Activated T-helper 1 cell treated with Interleukin-2 at 50 U/mL for 16 hours (primary cell): ENCODE data around the gene JPT1.
A peak's percentile ranks its signal among the peaks of the same experiment; 100 is the strongest.
"Not testable (repeated sequence)": the region's sequence is repeated elsewhere in the genome, so short reads cannot be mapped to it uniquely, and the experiment has no call there.

Source experiments
- DNase-seq: peaks from one replicate; pipeline ENCODE4 v3.0.0-alpha.2; 2020; ENCODE audit warnings: low read depth

The JPT1 gene

DNA sequence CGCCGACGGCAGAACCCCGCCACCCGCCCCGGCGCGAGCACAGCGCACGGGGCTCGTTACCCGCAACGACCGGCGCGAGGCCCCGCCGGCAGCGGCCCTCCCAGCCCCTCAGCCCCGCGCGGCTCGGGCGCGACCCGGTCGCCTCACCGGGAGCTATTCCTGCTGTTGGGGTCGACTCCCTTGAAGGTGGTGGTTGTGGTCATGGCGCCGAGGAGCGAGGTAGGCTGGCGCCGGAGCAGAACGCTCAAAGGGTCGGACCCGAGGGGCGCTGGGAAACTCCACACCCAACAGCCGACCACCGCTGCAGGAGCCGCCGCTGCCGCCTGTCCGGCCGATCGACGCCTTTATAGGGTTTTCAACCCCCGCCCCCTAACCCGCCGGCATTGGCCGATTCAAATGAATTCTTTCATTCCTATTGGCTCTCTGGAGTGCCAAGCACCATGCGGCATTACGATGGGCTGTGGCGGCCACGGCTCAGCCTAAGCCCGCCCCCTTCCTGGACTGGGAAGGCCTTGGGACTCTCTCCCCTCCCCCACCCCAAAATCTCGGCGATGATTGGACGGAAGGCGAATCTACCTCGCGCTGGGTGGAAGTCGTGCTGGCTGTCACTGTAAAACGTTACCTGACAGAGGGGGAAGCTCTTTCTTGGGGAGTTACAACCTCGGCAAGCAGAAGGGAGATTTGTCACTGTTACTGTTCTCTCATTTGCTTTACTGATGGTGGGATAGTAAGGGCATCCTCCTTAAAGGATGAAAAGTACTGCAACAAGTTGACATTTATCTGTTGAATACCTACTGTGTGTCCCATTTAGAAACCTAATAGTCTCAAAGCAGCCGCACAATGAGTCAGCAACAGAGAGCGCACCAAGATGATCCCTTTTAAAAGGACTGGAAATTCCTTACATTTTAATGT lies at the start of gene JPT1:
JPT1 (minus strand) TSS at position 318 of the 912 bp plus-strand sequence; CDS start at position 203, 115 bp downstream.
- peak; percentile 96 for DNase-seq

- DNase-seq, result no peak
Observed at GRCh38 chr17:75199886-75200618, 45.7 kb upstream of the JPT1 start.

GRCh38 chr17:75194879-75195278 lies 40.6 kb upstream of the JPT1 start:
- DNase-seq, result no peak

GRCh38 chr17:75191584-75191983 lies 37.3 kb upstream of the JPT1 start:
- DNase-seq, result no peak

DNA sequence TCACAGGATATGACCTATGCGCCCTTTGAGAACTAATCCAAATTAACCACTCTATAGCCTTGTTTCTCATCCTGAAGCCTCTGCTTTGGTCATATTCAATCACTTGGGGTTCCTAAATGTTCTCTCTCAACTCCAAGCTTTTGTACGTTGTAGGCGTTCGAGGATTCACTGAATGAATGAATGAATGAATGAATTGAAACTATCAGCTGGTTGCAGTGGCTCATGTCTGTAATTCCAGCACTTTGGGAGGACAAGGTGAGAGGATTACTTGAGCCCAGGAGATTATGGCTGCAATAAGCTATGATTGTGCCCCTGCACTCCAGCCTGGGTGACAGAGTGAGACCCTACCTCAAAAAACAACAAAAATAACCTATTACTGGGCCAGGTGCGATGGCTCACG lies 34.3 kb upstream of the JPT1 start:
- DNase-seq, result no peak

DNA sequence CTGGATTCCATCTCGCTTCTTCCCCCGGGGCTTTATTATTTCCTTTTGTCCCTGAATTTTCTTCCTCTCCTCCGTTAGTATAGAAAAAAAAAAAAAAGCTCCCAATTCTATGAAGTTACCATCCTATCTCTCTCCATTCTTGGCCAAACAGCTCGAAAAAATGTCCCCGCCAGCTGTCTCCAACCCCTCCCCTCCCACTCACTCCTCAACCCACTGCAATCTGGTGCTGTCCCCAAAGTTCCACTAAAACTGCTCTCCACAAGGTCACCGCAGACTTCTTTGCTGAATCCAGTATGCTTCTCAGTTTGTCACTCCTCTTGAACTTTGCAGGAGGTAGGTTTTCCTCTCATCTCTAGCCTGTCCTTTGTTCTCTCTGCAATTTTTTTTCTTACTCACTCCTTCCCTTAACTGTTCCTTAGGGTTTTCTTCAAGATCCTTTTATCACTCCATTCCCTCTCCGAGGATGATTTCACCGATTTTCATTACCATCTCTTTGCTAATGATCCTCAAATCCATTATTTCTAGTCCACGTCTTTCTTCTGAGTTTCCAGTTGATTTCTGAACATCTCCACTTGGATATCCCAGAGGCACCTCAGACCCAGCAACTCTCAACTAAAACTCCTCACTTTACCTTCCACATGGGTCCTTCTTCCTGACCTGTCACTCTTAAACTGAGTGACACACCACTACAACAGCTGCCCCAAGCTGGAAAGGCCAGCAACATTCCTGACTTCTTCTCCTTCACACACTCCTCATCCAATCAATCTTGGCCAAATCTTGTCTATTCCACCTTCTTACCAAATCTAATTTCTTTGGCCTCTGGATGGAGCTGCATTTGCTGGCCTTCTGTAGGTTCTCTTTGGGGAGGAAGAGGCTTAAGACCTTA lies 29.9 kb upstream of the JPT1 start:
- no peak for DNase-seq

DNA sequence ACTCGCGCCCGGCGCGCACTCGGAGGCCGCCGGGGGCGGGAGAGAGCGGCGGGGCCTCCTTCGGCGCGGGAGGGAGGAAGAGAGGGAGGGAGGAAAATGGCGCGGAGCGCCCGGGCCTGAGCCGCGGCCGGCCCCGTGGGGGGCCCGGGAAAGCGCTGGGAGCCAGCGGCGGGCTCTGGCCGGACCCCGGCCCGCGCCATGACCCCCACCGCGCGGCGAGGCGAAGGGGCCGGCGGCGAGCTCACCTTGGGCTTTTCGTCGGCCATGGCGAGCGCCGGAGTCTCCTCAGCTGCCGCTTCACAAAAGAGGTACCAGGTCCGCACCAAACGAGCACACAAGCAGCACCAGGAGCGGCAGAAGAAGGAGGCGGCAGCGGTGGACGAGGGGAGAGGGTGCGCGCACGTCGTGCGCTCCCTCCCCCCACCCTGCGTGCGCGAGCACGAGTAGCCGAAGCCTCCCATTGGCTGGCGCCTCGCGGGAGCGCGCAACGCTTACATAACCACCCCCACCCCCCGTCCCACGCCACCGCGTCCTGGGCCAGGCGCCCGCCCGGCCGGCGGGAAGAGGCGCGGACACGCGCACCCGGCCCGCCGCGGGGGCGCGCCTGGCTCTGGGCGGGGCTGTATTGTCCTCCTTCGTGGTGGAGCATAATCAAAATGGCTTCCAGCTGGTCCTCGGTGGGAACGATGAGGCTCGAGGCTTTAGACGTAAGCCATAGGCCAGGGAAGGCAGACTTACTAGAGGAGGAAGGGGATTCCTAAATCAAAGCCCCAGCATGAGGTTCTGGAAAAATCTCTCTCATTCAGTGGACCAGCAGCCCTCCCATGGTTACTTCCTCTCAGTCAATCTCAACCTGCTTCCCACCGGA lies 28.5 kb upstream of the JPT1 start, which contains the start of gene SUMO2:
SUMO2 (minus strand) TSS at position 391 of the 868 bp plus-strand sequence; CDS start at position 266, 125 bp downstream.
- peak; percentile 95 for DNase-seq

GRCh38 chr17:75182319-75182568 lies 27.9 kb upstream of the JPT1 start:
- DNase-seq, result no peak

- DNase-seq, result peak; percentile 12
Observed at GRCh38 chr17:75181608-75182318, 27.5 kb upstream of the JPT1 start.

DNA sequence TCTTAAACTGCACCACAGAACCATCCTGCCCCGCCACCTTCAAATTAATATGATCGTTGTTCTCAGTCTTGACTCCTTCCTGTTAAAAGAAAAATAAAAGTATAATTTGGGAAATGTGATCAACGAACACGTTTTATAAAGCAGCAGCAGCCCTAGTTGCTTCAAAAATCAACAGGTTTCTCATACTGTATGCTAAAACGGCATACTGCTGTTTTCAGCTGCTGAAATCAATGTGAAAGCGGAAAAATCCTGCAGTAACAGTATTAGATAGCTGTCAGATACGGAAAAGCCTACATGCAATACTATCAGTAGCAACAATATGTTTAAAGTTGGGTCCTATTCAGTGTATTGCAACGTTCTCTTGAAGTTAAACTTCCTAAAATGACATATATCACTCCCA lies 26.8 kb upstream of the JPT1 start:
- no peak for DNase-seq

- DNase-seq, result no peak
Observed at GRCh38 chr17:75178453-75178852, 24.1 kb upstream of the JPT1 start.

DNA sequence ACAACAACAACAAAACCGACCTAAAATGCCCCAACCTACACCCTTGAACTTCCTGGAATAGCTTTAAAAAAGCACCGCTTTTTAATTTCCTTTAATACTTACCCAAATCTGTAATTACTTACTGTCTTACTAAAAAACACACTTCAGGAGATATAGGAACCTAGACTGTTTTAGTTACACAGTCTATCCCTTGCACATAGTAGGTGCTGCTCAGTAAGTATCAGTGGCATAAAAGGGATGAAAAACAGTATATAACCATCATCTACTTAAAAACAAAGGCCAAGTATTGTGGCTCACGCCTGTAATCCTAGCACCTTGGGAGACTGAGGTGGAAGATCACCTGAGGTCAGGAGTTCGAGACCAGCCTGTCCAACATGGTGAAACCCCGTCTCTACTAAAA lies 22.3 kb upstream of the JPT1 start:
- no peak for DNase-seq

GRCh38 chr17:75174996-75175395 lies 20.7 kb upstream of the JPT1 start:
- DNase-seq, result no peak

DNA sequence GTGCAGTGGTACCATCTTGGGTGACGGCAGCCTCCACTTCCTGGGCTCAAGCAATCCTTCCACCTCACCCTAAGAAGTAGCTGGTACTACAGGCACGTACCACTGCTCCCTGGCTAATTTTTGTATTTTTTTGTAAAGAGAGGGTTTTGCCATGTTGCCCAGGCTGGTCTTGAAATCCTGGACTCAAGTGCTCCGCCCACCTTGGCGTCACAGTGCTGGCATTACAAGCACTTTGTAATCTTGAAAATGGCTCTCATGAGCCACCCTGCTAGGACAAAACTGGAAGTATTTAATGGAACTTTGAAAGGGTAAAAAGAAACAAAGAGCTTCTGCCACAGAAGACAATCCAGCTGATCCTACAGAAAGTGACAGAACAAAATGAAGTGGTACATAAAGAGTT lies 19.2 kb upstream of the JPT1 start:
- no peak for DNase-seq

GRCh38 chr17:75168998-75169397 lies 14.7 kb upstream of the JPT1 start:
- DNase-seq, result no peak

DNA sequence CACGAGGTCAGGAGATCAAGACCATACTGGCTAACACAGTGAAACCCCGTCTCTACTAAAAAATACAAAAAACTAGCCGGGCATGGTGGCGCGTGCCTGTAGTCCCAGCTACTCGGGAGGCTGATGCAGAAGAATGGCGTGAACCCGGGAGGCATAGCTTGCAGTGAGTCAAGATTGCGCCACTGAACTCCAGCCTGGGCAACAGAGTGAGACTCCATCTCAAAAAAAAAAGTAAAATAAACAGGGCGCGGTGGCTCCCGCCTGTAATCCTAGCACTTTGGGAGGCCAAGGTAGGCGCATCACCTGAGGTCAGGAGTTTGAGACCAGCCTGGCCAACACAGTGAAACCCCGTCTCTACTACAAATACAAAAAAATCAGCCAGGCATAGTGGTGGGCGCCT lies 10.3 kb upstream of the JPT1 start:
- DNase-seq, result not testable (repeated sequence)

DNA sequence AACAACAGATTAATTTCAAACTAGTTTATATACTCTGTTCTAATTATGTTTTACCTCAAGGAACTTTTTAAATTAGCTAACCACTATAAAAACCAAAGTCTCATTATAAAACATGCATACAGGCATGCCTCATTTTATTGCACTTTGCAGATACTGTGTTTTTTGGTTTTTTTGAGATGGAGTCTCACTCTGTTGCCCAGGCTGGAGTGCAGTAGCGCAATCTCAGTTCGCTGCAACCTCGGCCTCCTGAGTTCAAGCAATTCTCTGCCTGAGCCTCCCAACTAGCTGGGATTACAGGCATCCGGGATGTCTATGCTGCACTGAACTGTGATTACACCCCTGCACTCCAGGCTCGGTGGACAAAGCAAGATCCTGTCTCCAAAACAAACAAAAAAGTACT lies 8.8 kb upstream of the JPT1 start:
- DNase-seq, result no peak

GRCh38 chr17:75160211-75160610 lies 5.9 kb upstream of the JPT1 start:
- DNase-seq, result no peak

- no peak for DNase-seq
Observed at GRCh38 chr17:75159196-75160031, 5.1 kb upstream of the JPT1 start.

DNA sequence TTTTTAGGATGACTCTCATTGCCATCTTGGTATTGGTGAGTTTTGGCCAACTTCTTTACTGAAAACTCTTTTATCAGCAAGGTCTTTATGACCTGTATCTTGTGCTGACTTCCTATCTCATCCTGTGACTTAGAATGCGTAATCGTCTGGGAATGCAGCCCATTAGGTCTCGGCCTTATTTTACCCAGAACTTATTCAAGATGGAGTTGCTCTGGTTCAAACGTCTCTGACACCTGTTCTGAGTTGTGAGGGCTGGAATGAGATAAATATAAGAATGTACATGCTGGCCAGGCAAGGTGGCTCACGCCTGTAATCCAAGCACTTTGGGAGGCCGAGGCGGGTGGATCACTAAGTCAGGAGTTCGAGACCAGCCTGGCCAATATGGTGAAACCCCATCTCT lies 4.2 kb upstream of the JPT1 start:
- not testable (repeated sequence) for DNase-seq
